HAP-1 (cell line): Measurements from ENCODE around the gene HAND2.

Source experiments
- DNase-seq, 2 experiments: peaks; one replicate each; pipeline ENCODE4 v3.0.0-alpha.2; 2016 to 2020; ENCODE audit warnings: low spot score in 2 of 2
- H3K27me3 ChIP-seq: fragments of 250-450 bp; sonication (Bioruptor Pico); 2 replicates; pipeline ENCODE4 v1.5.1; 2020; ENCODE audit warnings: low read depth, mild to moderate bottlenecking, moderate library complexity
- H3K36me3 ChIP-seq: fragments of 250-450 bp; sonication (Bioruptor Pico); replicated peaks from 2 replicates; pipeline ENCODE4 v1.5.1; 2020; ENCODE audit warnings: mild to moderate bottlenecking
- H3K4me1 ChIP-seq: fragments of 250-450 bp; sonication (Bioruptor Pico); 2 replicates; pipeline ENCODE4 v1.5.1; 2020; ENCODE audit warnings: mild to moderate bottlenecking
- H3K4me3 ChIP-seq: fragments of 250-450 bp; sonication (Bioruptor Pico); 2 replicates; pipeline ENCODE4 v1.5.1; 2020; ENCODE audit warnings: mild to moderate bottlenecking, moderate library complexity
- H3K9me3 ChIP-seq: fragments of 250-450 bp; sonication (Bioruptor Pico); 2 replicates; pipeline ENCODE4 v1.5.1; 2020; ENCODE audit warnings: mild to moderate bottlenecking, moderate library complexity
- in situ Hi-C: fragments of 300-500 bp; cut with MboI; formaldehyde crosslinking; loops from 3 replicates; pipeline ENCODE4 v1.14.3; 2020; ENCODE audit warnings: low sequenced_read_pairs, inconsistent platforms, mixed read lengths

The HAND2 gene

DNA sequence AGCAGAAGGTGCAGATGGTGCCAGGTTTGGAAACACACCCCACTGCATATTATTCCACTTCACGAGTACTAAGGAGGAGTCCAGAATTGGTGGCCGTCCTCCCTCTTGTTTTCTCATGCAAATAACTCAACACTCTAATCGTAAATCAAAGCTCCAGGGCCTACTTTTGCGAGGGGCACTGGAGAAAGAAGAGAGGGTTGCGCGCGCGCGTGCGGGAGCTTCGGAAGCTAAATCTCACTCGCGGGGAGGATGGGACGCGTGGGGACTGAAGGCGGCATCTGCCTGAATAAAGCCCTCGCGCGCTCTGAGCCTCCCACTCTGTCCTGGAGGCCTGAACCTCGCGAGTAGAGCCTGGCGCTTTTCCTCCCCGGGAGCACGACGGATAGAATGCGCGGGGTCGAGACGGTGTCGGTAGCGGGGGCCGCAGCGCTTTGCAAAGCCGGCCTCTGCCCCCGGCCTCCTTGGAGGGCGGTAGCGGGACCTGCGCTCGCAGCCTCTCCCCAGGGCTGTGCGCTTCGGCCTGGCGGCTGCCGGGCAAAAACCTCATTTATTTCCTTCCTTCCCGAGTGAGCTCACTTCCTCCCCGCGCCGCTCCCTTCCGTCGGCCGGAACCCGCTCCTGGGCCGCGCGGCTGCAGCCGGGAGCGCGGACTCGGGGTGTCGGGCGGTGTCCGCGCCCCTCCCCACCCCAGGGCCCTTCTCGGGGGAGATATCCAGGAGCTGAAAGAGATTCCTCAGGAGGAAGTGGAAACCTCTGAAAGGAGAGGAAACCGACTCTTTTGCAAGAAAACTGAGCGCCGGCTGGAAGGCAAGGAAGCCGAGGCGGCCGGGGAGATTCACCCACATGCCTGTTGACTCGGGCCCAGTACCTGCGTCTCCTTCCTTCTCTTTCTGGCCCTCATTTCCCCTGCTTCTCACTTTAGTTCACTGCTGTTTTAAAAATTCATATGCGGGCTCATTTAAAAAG lies 20.7 kb downstream of the HAND2 start:
- peaks cover 8% of the 10 kb centered on the region; the same call in 1 of the 2 replicates for H3K27me3 ChIP-seq
- DNase-seq, result no peak
- no peak overlapping the region for H3K4me3 ChIP-seq
- in situ Hi-C loops, result no loop called here
- H3K9me3 ChIP-seq, result no peaks in the 10 kb centered on the region
- no peaks in the 10 kb centered on the region for H3K36me3 ChIP-seq
- no peaks in the 10 kb centered on the region for H3K4me1 ChIP-seq

DNA sequence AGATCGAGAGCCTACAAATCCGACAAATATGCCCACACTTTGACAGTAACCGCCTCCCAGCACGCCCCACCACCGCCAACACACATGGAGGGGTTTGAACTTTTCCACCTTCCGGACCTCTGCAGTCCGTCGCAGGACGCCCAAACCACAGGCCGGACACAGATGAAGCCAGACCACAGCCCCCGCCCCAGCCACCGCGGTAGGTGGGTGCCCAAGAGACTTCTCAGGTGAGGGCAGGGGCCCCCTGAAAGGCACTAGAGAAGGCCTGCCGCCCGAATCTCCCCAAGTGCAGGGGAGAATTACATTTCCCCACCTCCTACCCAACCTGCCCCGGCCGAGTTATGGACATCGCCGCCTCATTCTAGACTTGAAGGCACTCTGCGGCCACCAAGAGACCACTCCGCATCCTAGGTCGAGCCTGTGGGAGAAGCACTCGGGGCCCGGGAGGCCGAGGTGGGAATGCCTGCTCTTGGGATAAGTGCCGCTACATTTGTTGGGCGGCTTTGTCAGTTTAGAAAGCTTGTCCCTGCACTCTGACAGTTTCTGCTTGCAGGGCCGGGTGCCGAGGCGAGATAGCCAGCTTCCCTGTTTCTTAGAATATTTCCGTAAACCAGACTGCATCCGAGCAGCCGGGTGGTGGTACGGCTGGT lies 21.5 kb downstream of the HAND2 start:
- H3K4me1 ChIP-seq, result no peaks in the 10 kb centered on the region
- no peaks in the 10 kb centered on the region for H3K36me3 ChIP-seq
- H3K27me3 ChIP-seq, result no peaks in the 10 kb centered on the region
- in situ Hi-C loops, result no loop called here
- H3K4me3 ChIP-seq, result no peak overlapping the region
- DNase-seq, result no peak
- H3K9me3 ChIP-seq, result no peaks in the 10 kb centered on the region

DNA sequence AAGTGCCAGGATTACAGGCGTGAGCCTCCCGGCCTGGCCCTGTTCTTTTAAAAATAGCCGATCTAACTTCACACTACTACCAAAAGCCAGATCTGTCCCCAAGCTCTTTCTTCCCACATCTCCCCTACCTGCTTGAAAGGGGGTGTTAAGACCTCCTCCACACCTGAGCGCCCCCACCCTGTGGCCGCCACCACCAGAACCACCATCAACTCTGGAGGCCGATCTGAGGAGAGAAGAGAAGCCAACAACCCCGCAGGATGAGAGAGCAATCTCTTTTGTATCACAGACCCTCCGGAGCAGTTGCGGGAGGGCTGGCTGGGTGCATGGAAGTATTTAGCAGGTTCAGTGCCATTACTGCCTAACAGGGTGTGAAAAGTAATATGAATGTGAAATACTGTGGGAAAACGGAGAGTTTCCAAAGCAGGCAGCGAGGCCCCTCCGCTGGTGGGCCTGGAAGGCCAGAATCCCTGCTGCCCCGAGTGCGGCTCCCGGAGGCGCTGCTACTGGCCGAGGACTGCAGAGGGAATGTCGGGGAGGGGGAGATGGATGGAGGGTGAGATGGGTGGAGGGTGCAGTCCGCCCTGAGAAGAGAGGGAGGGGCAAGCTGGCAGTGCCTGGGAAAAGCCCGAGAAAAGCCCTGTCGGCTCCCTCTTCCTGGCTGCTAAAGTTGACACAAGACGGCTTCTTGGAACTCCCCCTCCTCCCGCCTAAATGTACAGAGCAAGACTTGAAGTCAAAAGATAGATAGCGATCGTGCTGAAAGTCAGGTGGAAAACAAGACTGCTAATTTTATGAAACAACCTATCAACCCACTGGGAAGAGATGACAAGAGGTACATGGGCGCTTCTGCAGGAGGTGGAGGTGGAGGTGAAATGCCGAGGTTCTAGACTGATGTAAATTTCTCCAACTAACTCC lies 22.3 kb downstream of the HAND2 start:
- no peaks in the 10 kb centered on the region for H3K36me3 ChIP-seq
- H3K9me3 ChIP-seq, result no peaks in the 10 kb centered on the region
- H3K4me1 ChIP-seq, result no peaks in the 10 kb centered on the region
- H3K27me3 ChIP-seq, result no peaks in the 10 kb centered on the region; the same call in 1 of the 2 replicates
- H3K4me3 ChIP-seq, result no peak overlapping the region
- in situ Hi-C loops, result no loop called here
- DNase-seq, result no peak

DNA sequence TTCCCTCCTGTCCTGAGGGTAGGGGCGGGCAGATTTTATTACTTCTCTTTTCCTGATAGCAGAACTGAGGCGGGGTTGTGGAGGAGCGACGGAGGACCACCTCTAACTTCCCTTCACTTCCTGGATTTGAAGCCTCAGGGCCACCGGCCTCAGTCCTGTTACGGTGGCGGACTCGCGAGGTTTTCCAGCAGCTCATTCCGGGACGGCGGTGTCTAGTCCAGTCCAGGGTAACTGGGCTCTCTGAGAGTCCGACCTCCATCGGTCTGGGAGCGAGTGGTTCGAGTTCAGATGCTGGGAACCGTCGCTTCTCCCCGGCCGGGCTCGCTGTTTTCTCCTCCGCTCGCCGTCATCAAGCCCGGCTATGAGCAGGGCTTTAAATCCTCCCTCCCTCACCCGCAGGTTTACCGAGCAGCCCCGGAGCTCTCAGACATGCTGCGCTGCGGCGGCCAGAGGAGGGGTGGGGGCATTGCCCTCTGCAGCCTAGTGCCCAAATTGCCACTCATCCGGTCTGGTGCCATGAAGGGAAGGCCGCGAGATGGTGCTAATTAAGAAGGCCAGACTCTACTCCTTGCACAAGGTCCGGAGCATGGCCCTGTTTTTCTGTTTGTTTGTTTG lies 23.3 kb downstream of the HAND2 start:
- H3K36me3 ChIP-seq, result no peaks in the 10 kb centered on the region
- DNase-seq, result no peak
- no peaks in the 10 kb centered on the region for H3K9me3 ChIP-seq
- H3K4me3 ChIP-seq, result no peak overlapping the region
- H3K4me1 ChIP-seq, result no peaks in the 10 kb centered on the region
- in situ Hi-C loops, result no loop called here
- H3K27me3 ChIP-seq, result no peaks in the 10 kb centered on the region; the same call in 1 of the 2 replicates

DNA sequence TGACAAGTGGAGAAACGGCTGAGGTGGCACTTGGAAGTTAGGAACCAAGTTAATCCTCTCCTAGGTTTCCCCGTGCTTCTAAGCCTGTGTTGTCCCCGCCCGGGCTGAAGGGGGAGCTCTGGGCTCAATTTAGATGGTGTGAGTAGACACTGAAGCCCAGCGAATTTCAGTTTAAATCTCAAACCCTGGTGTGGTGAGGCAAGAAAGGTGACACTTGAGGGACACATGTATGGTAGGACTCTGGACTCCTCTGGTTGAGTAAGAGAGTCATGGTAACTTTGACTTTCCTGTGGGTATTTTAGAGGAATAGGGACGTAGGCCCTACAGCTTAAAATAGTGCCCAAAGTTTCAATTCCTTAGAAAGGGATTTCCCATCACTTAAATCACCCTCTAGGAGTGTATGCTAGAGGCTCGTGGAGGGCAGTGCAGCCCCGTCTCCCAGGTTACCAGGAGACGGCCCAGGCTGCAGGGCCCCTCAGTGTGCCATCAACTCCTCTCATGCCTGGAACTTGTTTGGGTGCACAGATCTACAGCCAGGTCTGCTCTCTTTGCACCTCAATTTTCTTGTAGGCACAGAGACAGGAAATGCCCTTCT lies 24.0 kb downstream of the HAND2 start:
- in situ Hi-C loops, result no loop called here
- Histone ChIP-seq H3K36me3 (no peaks in the 10 kb centered on the region), H3K4me3 (no peak overlapping the region), H3K9me3 (no peaks in the 10 kb centered on the region), H3K4me1 (no peaks in the 10 kb centered on the region), H3K27me3 (no peaks in the 10 kb centered on the region; the same call in 1 of the 2 replicates)
- DNase-seq, result peak; percentile 16 to 75

- Histone ChIP-seq H3K27me3 (peaks cover 2% of the 10 kb centered on the region; the same call in 1 of the 2 replicates), H3K4me3 (no peak overlapping the region), H3K36me3 (no peaks in the 10 kb centered on the region), H3K9me3 (no peaks in the 10 kb centered on the region), H3K4me1 (no peaks in the 10 kb centered on the region)
- in situ Hi-C loops, result no loop called here
- DNase-seq, result no peak
Observed at GRCh38 chr4:173504181-173504503, 25.9 kb downstream of the HAND2 start.

DNA sequence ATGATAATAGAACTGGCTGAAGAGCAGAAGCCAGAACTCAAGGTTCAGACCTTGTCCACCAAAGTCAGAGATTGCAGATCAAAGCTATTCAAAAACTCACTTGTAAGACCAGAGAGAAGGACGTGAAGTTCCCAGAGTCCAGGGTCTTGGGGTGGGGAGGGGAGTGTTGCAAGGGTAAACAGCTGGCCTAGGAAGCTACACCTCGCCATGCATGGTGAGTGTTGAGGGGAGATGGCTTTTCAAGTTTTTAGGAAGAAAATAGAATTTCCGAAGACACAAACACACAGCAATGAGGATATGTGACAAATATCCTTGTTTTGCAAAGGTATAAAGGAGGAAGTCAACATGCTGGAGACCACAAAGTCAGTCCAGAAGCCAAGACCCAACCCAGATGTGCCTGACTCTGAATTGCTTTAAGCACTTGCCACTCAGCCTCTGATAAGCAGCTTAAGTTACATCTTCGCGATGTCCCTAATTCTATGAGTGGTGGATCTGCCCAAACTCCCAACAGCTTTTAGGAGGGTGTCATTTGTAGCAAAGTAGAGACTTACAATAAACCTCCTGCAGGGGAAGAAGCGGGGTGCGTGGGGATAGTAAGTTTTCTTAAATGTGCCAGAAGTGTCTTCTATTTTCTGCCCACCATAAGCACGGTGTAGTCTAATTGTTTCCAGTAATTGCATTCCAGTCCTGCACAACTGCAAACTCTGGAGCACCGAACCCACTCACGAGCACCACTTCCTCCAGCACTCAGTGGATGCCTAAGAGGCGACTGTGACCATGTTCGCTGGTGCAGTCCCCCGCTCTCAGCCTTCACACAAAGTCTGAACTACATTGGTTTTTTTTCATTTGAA lies 26.5 kb downstream of the HAND2 start:
- Histone ChIP-seq H3K9me3 (no peaks in the 10 kb centered on the region), H3K27me3 (peaks cover 6% of the 10 kb centered on the region), H3K4me3 (no peak overlapping the region), H3K36me3 (no peaks in the 10 kb centered on the region), H3K4me1 (no peaks in the 10 kb centered on the region)
- no peak for DNase-seq
- in situ Hi-C loops, result no loop called here

DNA sequence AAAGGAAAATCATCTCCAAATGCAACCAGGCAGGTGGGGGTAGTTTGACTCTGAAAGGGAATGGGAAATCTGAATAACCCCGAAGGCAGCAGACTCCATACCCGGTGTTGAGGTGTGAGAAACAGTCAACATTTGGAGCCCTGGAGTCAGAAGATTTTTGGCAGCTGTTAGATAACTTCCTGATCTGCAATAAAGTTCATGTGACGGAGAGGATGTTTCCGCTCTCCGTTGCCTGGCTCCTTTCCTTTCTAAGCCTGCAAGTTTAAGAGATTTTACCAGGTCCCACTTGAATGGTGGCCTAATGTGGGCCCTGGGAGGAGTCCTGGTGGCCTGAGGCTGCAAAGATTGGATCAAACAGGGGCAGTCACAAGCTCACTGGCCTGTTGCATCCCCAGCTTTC lies 27.7 kb downstream of the HAND2 start:
- Histone ChIP-seq H3K4me3 (no peak overlapping the region), H3K36me3 (no peaks in the 10 kb centered on the region), H3K9me3 (no peaks in the 10 kb centered on the region), H3K4me1 (no peaks in the 10 kb centered on the region), H3K27me3 (peaks cover 16% of the 10 kb centered on the region)
- in situ Hi-C loops, result no loop called here
- no peak for DNase-seq

- DNase-seq, result no peak
Observed at GRCh38 chr4:173501592-173502150, 28.4 kb downstream of the HAND2 start.

DNA sequence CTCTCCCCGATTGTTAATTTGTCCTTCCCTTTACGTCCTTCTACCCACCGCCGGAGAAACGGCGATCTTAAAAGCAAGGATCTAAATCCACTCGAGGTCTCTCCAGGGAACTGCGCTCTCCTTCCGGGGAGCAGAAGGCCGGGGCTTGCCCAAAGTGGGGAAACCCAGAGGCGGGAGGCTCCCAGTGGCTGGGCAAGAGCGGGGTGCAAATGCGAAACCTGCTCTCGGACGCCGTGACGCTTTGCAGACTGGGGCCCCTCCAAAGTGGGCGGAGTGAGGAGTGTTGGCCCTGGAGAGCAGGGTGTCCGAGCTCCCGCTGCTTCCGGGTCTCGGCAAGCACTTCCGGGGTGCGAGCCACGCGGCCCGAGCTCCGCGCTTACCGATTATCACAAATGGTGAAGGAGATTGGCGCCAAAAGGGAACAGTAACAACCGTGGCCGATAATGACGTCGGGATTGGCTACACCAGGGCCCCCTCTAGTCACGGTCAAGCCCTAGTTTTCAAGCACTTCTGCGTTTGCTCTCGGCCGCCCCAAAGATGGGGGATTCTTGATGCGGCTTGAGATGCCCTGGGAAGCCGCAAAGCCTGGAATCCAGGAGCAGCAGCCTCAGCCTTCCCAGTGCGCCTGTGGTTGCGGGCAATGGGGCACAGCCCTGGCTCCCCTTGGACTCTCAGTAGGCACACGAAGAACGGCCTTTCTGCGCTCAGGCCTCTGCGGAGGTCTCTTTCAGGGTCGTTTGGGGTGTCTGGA lies 29.0 kb downstream of the HAND2 start:
- Histone ChIP-seq H3K9me3 (no peaks in the 10 kb centered on the region), H3K4me1 (no peaks in the 10 kb centered on the region), H3K27me3 (peaks cover 16% of the 10 kb centered on the region), H3K4me3 (no peak overlapping the region), H3K36me3 (no peaks in the 10 kb centered on the region)
- no peak for DNase-seq
- in situ Hi-C loops, result no loop called here

More at GRCh38 chr4:173501592-173502150, 28.4 kb downstream of the HAND2 start:
- Histone ChIP-seq H3K4me1 (no peaks in the 10 kb centered on the region), H3K36me3 (no peaks in the 10 kb centered on the region), H3K27me3 (peaks cover 16% of the 10 kb centered on the region), H3K9me3 (no peaks in the 10 kb centered on the region), H3K4me3 (no peak overlapping the region)
- in situ Hi-C loops, result no loop called here

- in situ Hi-C loops, result loop anchor here (10.0 kb wide), 1 partner anchor 75 kb away; no protein-coding TSS in a partner anchor
- Histone ChIP-seq H3K9me3 (no peaks in the 10 kb centered on the region), H3K4me3 (no peak overlapping the region), H3K4me1 (no peaks in the 10 kb centered on the region), H3K27me3 (peaks cover 27% of the 10 kb centered on the region), H3K36me3 (no peaks in the 10 kb centered on the region)
- DNase-seq, result no peak
Observed at GRCh38 chr4:173499658-173500535, 30.1 kb downstream of the HAND2 start.
